HG02588 (cell line): ENCODE results near the gene EMC10.

Source experiments
- ATAC-seq: cut with Tn5 transposase; IDR thresholded peaks from one replicate; pipeline ENCODE4 v1.9.1; 2021; ENCODE audit warnings: mild to moderate bottlenecking, moderate library complexity; ENCODE audit not compliant: unreplicated experiment

EMC10 gene

DNA sequence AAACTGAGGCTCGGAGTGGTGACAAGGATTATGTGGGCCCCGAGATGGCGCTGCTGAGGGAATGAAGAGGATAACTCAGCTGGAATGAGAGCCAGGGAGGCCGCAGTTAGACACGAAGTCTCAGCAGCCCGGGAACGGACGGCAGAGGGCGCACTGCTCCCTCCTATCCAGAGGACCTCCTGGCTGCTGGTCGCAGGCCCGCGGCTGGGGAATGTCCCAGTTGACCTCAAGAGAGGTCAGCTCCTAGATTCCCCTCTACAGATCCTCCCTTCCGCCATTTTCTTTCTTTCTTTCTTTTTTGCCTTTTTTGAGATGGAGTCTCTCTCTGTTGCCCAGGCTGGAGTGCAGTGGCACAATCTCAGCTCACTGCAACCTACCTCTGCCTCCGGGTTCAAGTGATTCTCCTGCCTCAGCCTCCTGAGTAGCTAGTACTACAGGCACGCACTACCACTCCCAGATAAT is 61.5 kb downstream of the EMC10 start:
- no peak for ATAC-seq
